ENCODE measurements around the gene NYAP2. TPM values are rescaled to one million over a fixed set of nuclear protein-coding genes. Genes with fewer than 3 reads are reported as not detected.

Gene NYAP2
- total RNA-seq, 1 donor from 2014 or later: not detected

DNA sequence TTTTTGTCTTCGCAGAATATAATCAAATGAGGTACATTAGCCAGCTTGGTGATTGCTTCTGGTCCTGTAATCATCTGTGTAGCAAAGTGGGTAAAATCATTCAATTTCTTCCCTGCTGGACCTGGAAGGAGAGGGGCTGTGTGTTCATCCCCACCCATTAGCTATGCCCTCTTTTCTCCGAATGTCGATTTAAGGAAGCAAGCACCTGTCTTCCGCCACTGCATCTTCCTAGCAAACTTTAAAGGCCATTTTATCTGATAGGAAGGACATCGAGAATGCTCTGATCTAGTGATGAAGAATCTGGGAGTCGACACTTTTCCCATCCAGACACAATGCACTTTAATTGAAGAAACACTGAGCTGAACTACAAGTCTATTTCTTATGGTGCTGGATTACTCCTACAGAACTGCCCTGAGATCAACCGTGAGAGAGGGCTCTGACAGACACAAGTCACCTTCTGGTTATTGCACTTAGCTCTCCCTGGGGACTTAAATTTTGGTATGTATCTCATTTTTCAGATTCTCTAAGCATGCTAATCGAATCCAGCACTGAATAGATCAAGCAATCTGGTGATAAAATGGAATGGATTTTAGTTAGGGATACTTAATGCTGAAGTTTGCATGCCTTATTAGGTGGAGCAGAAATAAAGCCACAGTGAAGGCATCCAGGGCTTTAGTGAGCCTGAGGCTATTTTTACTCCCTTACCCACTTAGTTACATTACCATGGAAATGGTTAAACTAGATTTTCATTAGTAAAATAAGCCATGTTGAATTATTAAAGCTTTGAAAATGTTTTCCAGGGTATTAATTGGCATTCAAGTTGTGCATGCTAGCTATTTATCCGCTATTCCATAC is 1.3 kb downstream of the NYAP2 start:
- H3K4me3 ChIP-seq (ENCODE audit: low read depth, low read length): no peak overlapping the region
- no peak for DNase-seq (ENCODE audit: low read depth)
- no peaks in the 10 kb centered on the region for H3K27me3 ChIP-seq (ENCODE audit: control insufficient read depth, insufficient read depth, low read length)
- TF ChIP-seq, protein P1, sequence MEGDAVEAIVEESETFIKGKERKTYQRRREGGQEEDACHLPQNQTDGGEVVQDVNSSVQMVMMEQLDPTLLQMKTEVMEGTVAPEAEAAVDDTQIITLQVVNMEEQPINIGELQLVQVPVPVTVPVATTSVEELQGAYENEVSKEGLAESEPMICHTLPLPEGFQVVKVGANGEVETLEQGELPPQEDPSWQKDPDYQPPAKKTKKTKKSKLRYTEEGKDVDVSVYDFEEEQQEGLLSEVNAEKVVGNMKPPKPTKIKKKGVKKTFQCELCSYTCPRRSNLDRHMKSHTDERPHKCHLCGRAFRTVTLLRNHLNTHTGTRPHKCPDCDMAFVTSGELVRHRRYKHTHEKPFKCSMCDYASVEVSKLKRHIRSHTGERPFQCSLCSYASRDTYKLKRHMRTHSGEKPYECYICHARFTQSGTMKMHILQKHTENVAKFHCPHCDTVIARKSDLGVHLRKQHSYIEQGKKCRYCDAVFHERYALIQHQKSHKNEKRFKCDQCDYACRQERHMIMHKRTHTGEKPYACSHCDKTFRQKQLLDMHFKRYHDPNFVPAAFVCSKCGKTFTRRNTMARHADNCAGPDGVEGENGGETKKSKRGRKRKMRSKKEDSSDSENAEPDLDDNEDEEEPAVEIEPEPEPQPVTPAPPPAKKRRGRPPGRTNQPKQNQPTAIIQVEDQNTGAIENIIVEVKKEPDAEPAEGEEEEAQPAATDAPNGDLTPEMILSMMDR (IDR thresholded peaks at IDR 0.05; ENCODE audit: insufficient read depth, low read length, poor library complexity, severe bottlenecking): no peak
- H3K36me3 ChIP-seq (ENCODE audit: control insufficient read depth, insufficient read depth, low read length): no peaks in the 10 kb centered on the region

DNA sequence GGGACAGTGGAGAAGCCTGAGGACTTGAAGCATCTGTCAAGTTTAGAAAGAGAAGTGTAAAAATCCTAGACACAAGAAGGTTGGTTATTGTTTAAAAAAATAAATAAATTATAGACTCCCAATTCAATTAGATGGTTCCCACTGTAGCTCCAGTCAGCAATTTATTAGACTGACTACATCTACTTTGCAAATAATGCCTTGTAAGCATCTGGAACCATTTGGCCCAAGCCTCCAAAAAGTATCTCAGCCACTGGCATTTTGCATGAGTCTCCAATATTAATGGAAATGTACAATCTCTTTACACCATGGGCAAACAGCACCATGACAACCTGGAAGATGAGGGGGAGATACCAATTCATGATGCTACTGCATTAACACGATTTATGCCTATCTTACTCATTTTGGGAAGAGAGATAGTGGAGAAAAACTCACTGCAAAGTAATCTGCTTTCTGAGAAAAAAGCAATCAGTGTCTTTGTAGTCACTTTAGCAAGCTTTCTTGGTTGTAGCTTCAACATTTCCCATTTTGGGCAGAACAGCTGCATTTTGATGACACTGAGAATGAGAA is 2.8 kb downstream of the NYAP2 start:
- TF ChIP-seq, protein P1 (IDR thresholded peaks at IDR 0.05; ENCODE audit: insufficient read depth, low read length, poor library complexity, severe bottlenecking): no peak
- Histone ChIP-seq H3K27me3 (ENCODE audit: control insufficient read depth, insufficient read depth, low read length) (no peaks in the 10 kb centered on the region), H3K36me3 (ENCODE audit: control insufficient read depth, insufficient read depth, low read length) (no peaks in the 10 kb centered on the region), H3K4me3 (ENCODE audit: low read depth, low read length) (no peak overlapping the region)
- DNase-seq (ENCODE audit: low read depth): no peak

DNA sequence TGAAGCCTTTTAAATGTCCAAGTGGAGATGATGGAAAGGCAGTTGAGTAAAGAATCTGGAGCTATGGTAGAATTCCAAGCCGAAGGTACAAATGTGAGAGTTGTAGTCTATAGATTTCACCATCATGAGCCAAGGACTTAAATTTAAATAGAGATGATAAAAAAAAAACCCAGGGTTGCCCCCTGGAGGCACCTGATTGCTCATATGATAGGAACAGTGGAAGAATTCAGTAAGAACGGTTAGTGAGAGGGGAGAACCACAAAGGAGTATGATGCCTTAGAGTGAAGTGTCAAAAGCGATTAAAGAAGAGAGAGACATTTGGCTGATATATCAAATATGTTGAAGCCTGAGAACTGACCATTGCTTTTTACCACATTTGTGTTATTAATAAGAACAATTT is 11.9 kb downstream of the NYAP2 start:
- Histone ChIP-seq H3K4me3 (ENCODE audit: low read depth, low read length) (no peak overlapping the region), H3K36me3 (ENCODE audit: control insufficient read depth, insufficient read depth, low read length) (no peaks in the 10 kb centered on the region), H3K27me3 (ENCODE audit: control insufficient read depth, insufficient read depth, low read length) (no peaks in the 10 kb centered on the region)
- no peak for DNase-seq (ENCODE audit: low read depth)
- TF ChIP-seq, protein P1 (IDR thresholded peaks at IDR 0.05; ENCODE audit: insufficient read depth, low read length, poor library complexity, severe bottlenecking): no peak

DNA sequence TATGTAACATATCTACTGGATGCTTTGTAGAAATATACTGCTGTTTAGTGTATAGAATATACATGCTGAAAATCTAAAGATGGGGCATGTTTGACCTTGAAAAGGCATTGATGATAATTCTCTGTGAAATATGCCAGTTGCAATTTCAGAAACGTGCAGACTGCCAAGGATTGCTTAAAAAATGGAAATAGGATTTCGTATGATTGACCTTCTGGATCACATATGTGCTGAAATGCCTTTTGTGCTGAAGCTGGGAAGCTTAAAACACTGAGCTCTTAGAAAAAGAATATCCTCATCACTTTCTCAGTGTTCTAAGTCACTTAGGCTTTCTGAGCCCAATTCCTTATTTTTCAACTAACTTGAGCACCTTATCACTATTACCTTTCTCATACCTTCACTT is 14.3 kb downstream of the NYAP2 start:
- Histone ChIP-seq H3K36me3 (ENCODE audit: control insufficient read depth, insufficient read depth, low read length) (no peaks in the 10 kb centered on the region), H3K27me3 (ENCODE audit: control insufficient read depth, insufficient read depth, low read length) (no peaks in the 10 kb centered on the region), H3K4me3 (ENCODE audit: low read depth, low read length) (no peak overlapping the region)
- DNase-seq (ENCODE audit: low read depth): no peak
- TF ChIP-seq, protein P1 (IDR thresholded peaks at IDR 0.05; ENCODE audit: insufficient read depth, low read length, poor library complexity, severe bottlenecking): no peak

DNA sequence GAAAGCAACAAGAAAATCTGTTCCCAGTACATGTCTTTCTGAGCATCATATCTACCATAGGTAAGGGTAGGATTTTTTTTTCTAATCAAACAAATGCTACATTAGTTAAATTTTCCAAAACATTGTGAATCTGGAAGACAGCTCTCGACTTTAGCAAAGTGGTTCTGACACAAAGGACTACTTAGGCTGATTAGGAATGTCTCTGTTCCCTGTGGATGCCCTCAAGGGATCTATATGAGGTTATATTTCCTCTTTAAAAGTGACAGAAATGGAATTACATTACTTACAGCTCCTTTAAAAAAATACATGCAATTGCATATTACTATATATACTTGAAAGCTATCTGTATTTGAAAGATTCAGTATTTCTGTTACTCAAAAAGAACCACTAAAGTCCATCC is 15.4 kb downstream of the NYAP2 start:
- H3K4me3 ChIP-seq (ENCODE audit: low read depth, low read length): no peak overlapping the region
- H3K36me3 ChIP-seq (ENCODE audit: control insufficient read depth, insufficient read depth, low read length): no peaks in the 10 kb centered on the region
- TF ChIP-seq, protein P1 (IDR thresholded peaks at IDR 0.05; ENCODE audit: insufficient read depth, low read length, poor library complexity, severe bottlenecking): no peak
- no peaks in the 10 kb centered on the region for H3K27me3 ChIP-seq (ENCODE audit: control insufficient read depth, insufficient read depth, low read length)
- no peak for DNase-seq (ENCODE audit: low read depth)
